ENCODE results near the gene DSG2.

The DSG2 gene

DNA sequence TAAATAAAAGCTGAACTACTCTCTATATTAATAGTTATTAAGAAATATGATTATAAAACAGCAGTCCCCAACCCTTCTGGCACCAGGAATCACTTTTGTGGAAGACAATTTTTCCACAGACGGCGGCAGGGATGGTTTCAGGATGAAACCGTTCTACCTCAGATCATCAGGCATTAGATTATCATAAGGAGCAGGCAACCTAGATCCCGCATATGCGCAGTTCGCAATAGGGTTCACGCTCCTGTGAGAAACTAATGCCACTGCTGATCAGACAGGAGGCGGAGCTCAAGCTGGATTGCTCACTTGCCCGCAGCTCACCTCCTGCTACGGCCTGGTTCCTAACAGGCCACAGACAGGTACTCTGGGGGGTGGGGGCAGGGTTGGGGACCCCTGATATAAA, 19.3 kb upstream of the DSG2 start:
- H3K36me3 ChIP-seq (ENCODE audit: control insufficient read depth, insufficient read depth, low read length) = no peaks in the 10 kb centered on the region

DNA sequence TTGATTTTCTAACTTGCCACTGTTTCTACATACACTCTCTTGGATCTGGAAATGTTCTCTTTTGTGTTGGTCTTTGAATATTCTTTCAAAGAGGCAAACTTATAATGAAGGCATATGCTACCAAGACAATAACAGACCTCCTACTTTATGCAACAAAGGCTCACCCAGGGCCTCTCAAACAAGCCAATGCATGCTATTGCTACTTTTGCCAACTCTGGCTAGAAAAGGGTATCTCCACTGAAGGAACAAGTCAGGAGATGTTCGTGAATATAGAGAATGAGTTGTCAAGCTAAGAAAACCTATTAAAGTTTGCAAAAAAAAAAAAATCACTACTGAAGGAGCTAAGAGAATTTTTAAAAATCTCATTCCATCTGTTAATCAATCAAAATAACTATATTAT, 15.9 kb upstream of the DSG2 start:
- TF ChIP-seq, protein P1, sequence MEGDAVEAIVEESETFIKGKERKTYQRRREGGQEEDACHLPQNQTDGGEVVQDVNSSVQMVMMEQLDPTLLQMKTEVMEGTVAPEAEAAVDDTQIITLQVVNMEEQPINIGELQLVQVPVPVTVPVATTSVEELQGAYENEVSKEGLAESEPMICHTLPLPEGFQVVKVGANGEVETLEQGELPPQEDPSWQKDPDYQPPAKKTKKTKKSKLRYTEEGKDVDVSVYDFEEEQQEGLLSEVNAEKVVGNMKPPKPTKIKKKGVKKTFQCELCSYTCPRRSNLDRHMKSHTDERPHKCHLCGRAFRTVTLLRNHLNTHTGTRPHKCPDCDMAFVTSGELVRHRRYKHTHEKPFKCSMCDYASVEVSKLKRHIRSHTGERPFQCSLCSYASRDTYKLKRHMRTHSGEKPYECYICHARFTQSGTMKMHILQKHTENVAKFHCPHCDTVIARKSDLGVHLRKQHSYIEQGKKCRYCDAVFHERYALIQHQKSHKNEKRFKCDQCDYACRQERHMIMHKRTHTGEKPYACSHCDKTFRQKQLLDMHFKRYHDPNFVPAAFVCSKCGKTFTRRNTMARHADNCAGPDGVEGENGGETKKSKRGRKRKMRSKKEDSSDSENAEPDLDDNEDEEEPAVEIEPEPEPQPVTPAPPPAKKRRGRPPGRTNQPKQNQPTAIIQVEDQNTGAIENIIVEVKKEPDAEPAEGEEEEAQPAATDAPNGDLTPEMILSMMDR (IDR thresholded peaks at IDR 0.05; ENCODE audit: insufficient read depth, low read length, poor library complexity, severe bottlenecking) = no peak
- no peaks in the 10 kb centered on the region for H3K36me3 ChIP-seq (ENCODE audit: control insufficient read depth, insufficient read depth, low read length)
- no peak for DNase-seq (ENCODE audit: extremely low read depth, insufficient read length)
- H3K27me3 ChIP-seq (replicated peaks; ENCODE audit: control insufficient read depth, insufficient read depth, low read length) = no peaks in the 10 kb centered on the region
- H3K4me3 ChIP-seq (replicated peaks; ENCODE audit: low read depth, low read length) = no peak overlapping the region

More for the DNA sequence above, 19.3 kb upstream of the DSG2 start:
- H3K4me3 ChIP-seq (replicated peaks; ENCODE audit: low read depth, low read length) = no peak overlapping the region
- no peak for DNase-seq (ENCODE audit: extremely low read depth, insufficient read length)
- TF ChIP-seq, protein P1 (IDR thresholded peaks at IDR 0.05; ENCODE audit: insufficient read depth, low read length, poor library complexity, severe bottlenecking) = no peak
- no peaks in the 10 kb centered on the region for H3K27me3 ChIP-seq (replicated peaks; ENCODE audit: control insufficient read depth, insufficient read depth, low read length)

DNA sequence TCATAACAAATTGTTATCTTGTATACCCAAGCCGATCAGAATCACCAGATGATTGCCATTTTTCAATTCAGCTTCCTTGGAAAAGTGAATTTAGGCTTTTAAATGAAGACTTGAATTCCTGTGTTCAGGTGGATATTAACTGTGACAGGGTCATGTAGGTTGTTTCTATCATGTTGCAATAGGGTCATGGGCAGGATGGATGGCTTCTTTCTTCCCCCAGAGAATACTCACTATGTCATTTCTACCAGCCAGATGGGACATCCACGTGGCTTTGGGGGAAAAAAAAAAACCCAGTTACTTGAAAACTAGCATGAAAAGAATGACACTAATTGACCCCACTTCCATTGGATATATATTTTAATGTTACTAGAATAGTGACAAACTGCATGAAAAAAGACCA, 14.6 kb upstream of the DSG2 start:
- H3K36me3 ChIP-seq (ENCODE audit: control insufficient read depth, insufficient read depth, low read length) = no peaks in the 10 kb centered on the region
- no peak overlapping the region for H3K4me3 ChIP-seq (replicated peaks; ENCODE audit: low read depth, low read length)
- DNase-seq (ENCODE audit: extremely low read depth, insufficient read length) = no peak
- TF ChIP-seq, protein P1 (IDR thresholded peaks at IDR 0.05; ENCODE audit: insufficient read depth, low read length, poor library complexity, severe bottlenecking) = no peak
- no peaks in the 10 kb centered on the region for H3K27me3 ChIP-seq (replicated peaks; ENCODE audit: control insufficient read depth, insufficient read depth, low read length)

DNA sequence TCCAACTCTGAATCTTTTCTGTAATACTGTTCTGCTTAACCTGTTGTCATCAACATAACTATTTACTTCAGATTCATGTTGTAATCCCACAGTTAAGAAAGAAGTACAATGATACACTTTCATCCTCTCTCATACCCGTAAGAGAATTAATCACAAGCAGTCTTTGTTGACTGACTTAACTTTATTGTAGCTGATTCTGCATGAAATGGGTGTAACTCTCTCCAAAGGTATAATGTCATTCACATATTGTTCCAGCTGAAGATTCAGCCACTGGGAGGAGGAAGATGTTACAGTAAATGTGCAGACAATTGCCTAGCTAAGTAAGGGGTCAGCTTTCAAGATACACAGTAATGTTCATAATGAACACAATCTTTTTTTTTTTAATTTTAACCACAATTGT, 13.5 kb upstream of the DSG2 start:
- H3K4me3 ChIP-seq (replicated peaks; ENCODE audit: low read depth, low read length) = no peak overlapping the region
- DNase-seq (ENCODE audit: extremely low read depth, insufficient read length) = no peak
- H3K27me3 ChIP-seq (replicated peaks; ENCODE audit: control insufficient read depth, insufficient read depth, low read length) = no peaks in the 10 kb centered on the region
- no peaks in the 10 kb centered on the region for H3K36me3 ChIP-seq (ENCODE audit: control insufficient read depth, insufficient read depth, low read length)
- TF ChIP-seq, protein P1 (IDR thresholded peaks at IDR 0.05; ENCODE audit: insufficient read depth, low read length, poor library complexity, severe bottlenecking) = no peak

DNA sequence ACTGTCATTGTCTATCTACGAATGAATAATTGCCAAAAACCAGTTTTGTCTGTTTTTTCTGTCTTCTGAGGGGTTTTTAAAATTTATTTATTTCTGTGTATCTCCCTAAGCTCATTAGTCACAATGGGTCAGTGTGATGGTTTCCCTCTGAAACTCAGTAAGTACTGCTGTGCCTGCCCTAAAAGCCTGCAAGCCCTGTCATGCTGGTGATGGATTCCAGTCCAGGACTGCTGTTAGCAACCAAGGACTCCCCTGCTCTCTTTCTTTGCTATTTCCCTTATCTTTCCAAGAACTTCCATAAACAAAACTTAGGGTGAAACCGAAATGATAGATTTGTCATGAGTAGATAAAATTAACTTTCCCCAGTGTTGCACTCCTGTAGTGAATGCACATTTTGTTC, 11.8 kb upstream of the DSG2 start:
- H3K36me3 ChIP-seq (ENCODE audit: control insufficient read depth, insufficient read depth, low read length) = no peaks in the 10 kb centered on the region
- H3K27me3 ChIP-seq (replicated peaks; ENCODE audit: control insufficient read depth, insufficient read depth, low read length) = no peaks in the 10 kb centered on the region
- H3K4me3 ChIP-seq (replicated peaks; ENCODE audit: low read depth, low read length) = no peak overlapping the region
- DNase-seq (ENCODE audit: extremely low read depth, insufficient read length) = no peak
- TF ChIP-seq, protein P1 (IDR thresholded peaks at IDR 0.05; ENCODE audit: insufficient read depth, low read length, poor library complexity, severe bottlenecking) = no peak

All from GM06990 (cell line).